ENCODE data around the gene CNOT1. TPM values are rescaled to one million over a fixed set of nuclear protein-coding genes. Genes with fewer than 3 reads are reported as not detected.

Gene CNOT1
- total and polyA plus RNA-seq, 12 donors: 40.9 to 189 (median 155) TPM

DNA sequence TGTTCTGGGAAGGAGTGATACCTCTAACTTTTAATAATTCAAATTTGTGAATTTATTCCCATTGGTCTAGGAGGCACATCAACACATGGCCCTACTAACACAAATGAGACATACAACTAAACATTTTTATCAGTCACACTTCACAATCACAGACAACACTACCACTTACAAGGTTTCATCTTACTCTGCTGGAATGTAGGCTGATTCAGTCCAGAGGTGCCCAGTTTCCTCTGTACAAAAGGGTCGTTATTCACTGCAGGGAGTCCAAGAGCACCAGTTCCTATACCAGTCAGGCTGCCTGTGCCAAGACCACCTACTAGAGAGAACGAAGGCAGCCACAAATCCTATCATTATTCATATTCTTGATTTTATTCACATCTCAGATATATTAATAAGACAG is 72.9 kb downstream of the CNOT1 start:
- H3K27me3 ChIP-seq: no peaks in the 10 kb centered on the region
- WGBS, 4 donors: 76 to 93% (median 80%) methylated on average over 2 of the region's 2 CpGs
- H3K4me1 ChIP-seq (replicated peaks in 1 of 2): no peaks in the 10 kb centered on the region
- H3K27ac ChIP-seq: no peak overlapping the region
- no peaks in the 10 kb centered on the region for H3K9me3 ChIP-seq (replicated peaks in 1 of 3)
- H3K36me3 ChIP-seq (replicated peaks in 1 of 2): peaks cover 0 to 92% of the 10 kb centered on the region in 2 donors
- no peak overlapping the region for H3K4me3 ChIP-seq
- no peak for DNase-seq
- intact Hi-C loops (cut with DNase I): no loop called here
- TF ChIP-seq CTCF (IDR thresholded peaks at IDR 0.05) (no peak), POLR2A (IDR thresholded peaks at IDR 0.05) (no peak)

DNA sequence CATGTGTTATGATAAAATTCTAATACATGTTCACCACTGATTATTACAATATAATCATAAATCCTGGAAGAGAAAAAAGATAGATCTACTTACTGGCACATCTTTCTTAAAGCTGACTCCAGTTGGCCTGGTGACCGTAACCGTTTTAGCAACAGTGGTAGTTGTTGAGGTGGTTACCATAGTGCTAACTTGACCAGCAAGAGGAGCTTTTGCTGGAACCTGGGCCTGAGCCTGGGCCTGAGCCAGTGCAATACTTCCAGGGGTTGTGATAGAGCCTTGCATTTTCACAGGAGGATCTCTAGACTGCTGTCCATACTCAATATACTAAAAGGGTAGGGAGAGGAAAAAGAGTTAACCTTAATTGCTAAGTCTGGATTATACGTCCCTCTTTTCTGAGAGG is 78.1 kb downstream of the CNOT1 start:
- no peak overlapping the region for H3K4me3 ChIP-seq
- no peaks in the 10 kb centered on the region for H3K9me3 ChIP-seq (replicated peaks in 1 of 3)
- no peak overlapping the region for H3K27ac ChIP-seq
- H3K4me1 ChIP-seq (replicated peaks in 1 of 2): no peaks in the 10 kb centered on the region
- no peak for DNase-seq
- no peaks in the 10 kb centered on the region for H3K27me3 ChIP-seq
- no peak for TF ChIP-seq CTCF (IDR thresholded peaks at IDR 0.05)
- intact Hi-C loops (cut with DNase I): no loop called here
- peaks cover 0 to 98% of the 10 kb centered on the region in 2 donors for H3K36me3 ChIP-seq (replicated peaks in 1 of 2)
- WGBS, 4 donors: 74 to 85% (median 79%) methylated on average over 3 of the region's 3 CpGs

- TF ChIP-seq CTCF (IDR thresholded peaks at IDR 0.05) (no peak), POLR2A (IDR thresholded peaks at IDR 0.05) (no peak)
- Histone ChIP-seq H3K27me3 (no peaks in the 10 kb centered on the region), H3K27ac (no peak overlapping the region), H3K9me3 (replicated peaks in 1 of 3) (no peaks in the 10 kb centered on the region), H3K4me1 (replicated peaks in 1 of 2) (no peaks in the 10 kb centered on the region), H3K36me3 (replicated peaks in 1 of 2) (peaks cover 0 to 98% of the 10 kb centered on the region in 2 donors), H3K4me3 (no peak overlapping the region)
- intact Hi-C loops (cut with DNase I): no loop called here
- WGBS, 4 donors: 66 to 83% (median 77%) methylated on average over 2 of the region's 2 CpGs
- DNase-seq: no peak
These were observed 81.2 kb downstream of the CNOT1 start for GRCh38 chr16:58548378-58548777.

- Histone ChIP-seq H3K36me3 (replicated peaks in 1 of 2) (peaks cover 0 to 97% of the 10 kb centered on the region in 2 donors), H3K9me3 (replicated peaks in 1 of 3) (no peaks in the 10 kb centered on the region), H3K27me3 (no peaks in the 10 kb centered on the region), H3K4me1 (replicated peaks in 1 of 2) (no peaks in the 10 kb centered on the region), H3K27ac (no peak overlapping the region), H3K4me3 (no peak overlapping the region)
- intact Hi-C loops (cut with DNase I): no loop called here
- no peak for TF ChIP-seq POLR2A (IDR thresholded peaks at IDR 0.05)
- no peak for TF ChIP-seq CTCF (IDR thresholded peaks at IDR 0.05)
- no peak for DNase-seq
- WGBS, 4 donors: 90 to 95% (median 93%) methylated on average over 8 of the region's 8 CpGs
These were observed 85.9 kb downstream of the CNOT1 start for GRCh38 chr16:58543685-58544084.

All from adrenal gland (tissue), 12 donors.